Tibial nerve (tissue), 4 donors: Measurements from ENCODE around the gene IFIT1.

Experiments
- EP300 ChIP-seq, 2 donors: sonication (generic); formaldehyde crosslinking; IDR thresholded peaks; one replicate each; pipeline ENCODE4 v1.6.1; 2017; ENCODE audit warnings: antibody characterized with exemption in 2 of 2, mild to moderate bottlenecking in 1 of 2
- TF ChIP-seq, protein P1 (sequence below), 5 experiments: fragments of 200-600 bp in 3 of 5; fragments of 450-650 bp in 2 of 5; sonication (generic) in 3 of 5; IDR thresholded peaks; one replicate each; pipeline ENCODE4 v1.5.1; 2016 to 2019; ENCODE audit warnings: antibody characterized with exemption in 5 of 5, mild to moderate bottlenecking in 3 of 5, moderate library complexity in 2 of 5

DNA sequence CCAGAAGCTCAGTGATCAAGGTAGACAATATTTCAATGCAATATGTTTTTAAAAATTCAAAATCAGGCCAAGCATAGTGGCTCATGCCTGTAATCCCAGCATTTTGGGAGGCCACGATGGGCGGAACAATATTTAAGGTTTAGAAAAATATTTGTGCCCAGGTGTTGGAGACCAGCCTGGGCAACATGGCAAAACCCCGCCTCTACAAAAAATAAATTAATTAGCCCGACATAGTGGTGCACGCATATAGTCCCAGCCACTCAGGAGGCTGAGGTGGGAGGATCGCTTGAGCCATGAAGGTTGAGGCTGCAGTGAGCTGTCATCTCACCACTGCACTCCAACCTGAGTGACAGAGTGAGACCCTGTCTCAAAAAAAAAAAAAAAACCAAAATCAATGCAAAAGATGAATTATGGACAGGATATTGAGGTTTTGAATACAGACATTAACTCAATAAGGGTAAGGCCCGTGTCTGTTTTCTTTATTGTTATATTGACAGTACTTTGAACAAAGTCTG lies 21.0 kb downstream of the IFIT1 start:
- no peak for TF ChIP-seq EP300 (IDR thresholded peaks at IDR 0.05)
- TF ChIP-seq, protein P1, sequence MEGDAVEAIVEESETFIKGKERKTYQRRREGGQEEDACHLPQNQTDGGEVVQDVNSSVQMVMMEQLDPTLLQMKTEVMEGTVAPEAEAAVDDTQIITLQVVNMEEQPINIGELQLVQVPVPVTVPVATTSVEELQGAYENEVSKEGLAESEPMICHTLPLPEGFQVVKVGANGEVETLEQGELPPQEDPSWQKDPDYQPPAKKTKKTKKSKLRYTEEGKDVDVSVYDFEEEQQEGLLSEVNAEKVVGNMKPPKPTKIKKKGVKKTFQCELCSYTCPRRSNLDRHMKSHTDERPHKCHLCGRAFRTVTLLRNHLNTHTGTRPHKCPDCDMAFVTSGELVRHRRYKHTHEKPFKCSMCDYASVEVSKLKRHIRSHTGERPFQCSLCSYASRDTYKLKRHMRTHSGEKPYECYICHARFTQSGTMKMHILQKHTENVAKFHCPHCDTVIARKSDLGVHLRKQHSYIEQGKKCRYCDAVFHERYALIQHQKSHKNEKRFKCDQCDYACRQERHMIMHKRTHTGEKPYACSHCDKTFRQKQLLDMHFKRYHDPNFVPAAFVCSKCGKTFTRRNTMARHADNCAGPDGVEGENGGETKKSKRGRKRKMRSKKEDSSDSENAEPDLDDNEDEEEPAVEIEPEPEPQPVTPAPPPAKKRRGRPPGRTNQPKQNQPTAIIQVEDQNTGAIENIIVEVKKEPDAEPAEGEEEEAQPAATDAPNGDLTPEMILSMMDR (IDR thresholded peaks at IDR 0.05): no peak
